ENCODE results near the gene LDB3. TPM values are rescaled to one million over a fixed set of nuclear protein-coding genes. Genes with fewer than 3 reads are reported as not detected.
A peak's percentile ranks its signal among the peaks of the same experiment; 100 is the strongest.

Gene LDB3
- total and polyA plus RNA-seq, 2 of the 4 experiments (the other 2 are of a cell fraction) = 0.36 to 2.6 TPM

GRCh38 chr10:86663576-86664339 is 4.6 kb upstream of the LDB3 start:
- Histone ChIP-seq H2AFZ (replicated peaks; ENCODE audit: low read length, poor library complexity) (peak overlapping the region; percentile 71), H3K4me3 (ENCODE audit: insufficient read depth, low read depth, low read length) (no peak overlapping the region), H3K4me2 (ENCODE audit: low read depth, low read length) (no peak overlapping the region), H3K18ac (ENCODE audit: low read depth, low read length) (no peak overlapping the region), H2AK5ac (ENCODE audit: low read depth, low read length) (no peak overlapping the region; the same call in 1 of the 2 replicates), H3K9me1 (ENCODE audit: insufficient read depth, low read length) (peaks cover 14% of the 10 kb centered on the region), H2BK15ac (ENCODE audit: low read depth, low read length) (no peak overlapping the region), H2BK120ac (ENCODE audit: low read depth, low read length) (no peak overlapping the region), H3K36me3 (ENCODE audit: control insufficient read depth, insufficient read depth, low read length) (no peaks in the 10 kb centered on the region), H3K56ac (ENCODE audit: extremely low read depth, insufficient read depth, low read length) (no peak overlapping the region), H3K27ac (ENCODE audit: insufficient read depth, low read length) (no peak overlapping the region), H3K9ac (ENCODE audit: low read depth, low read length) (no peak overlapping the region), H3K9me3 (ENCODE audit: control insufficient read depth, insufficient read depth, low read length) (no peaks in the 10 kb centered on the region), H3K14ac (replicated peaks; ENCODE audit: low read depth, low read length) (no peak overlapping the region), H4K91ac (ENCODE audit: insufficient read depth, low read depth, low read length) (no peak overlapping the region), H4K20me1 (ENCODE audit: insufficient read depth, low read length) (no peaks in the 10 kb centered on the region), H2BK5ac (ENCODE audit: low read depth, low read length, poor library complexity, severe bottlenecking) (no peak overlapping the region), H4K8ac (ENCODE audit: low read depth in 2 of 2, low read length in 2 of 2) (no peak overlapping the region), H2AK9ac (replicated peaks; ENCODE audit: low read depth, low read length, poor library complexity) (peak overlapping the region; percentile 19), H2BK20ac (ENCODE audit: low read depth, low read length) (no peak overlapping the region), H3K27me3 (ENCODE audit: control insufficient read depth, insufficient read depth, low read length) (no peaks in the 10 kb centered on the region), H3K79me1 (ENCODE audit: low read depth in 1 of 2, low read length in 2 of 2) (peaks cover 0 to 3% of the 10 kb centered on the region in 2 experiments; a peak in 2 of 4 replicates), H3K4ac (ENCODE audit: low read depth, low read length) (no peak overlapping the region), H4K5ac (ENCODE audit: low read depth, low read length) (no peak overlapping the region), H3K23ac (ENCODE audit: low read depth, low read length) (no peak overlapping the region), H3K4me1 (ENCODE audit: control insufficient read depth, insufficient read depth, low read length) (peaks cover 24% of the 10 kb centered on the region)
- dilution Hi-C loops (cut with HindIII; ENCODE audit: low sequenced_read_pairs, unreplicated experiment) = no loop called here
- 96% methylated on average over 3 of the region's 10 CpGs; no CpG with 5 or more reads in 1 of the 2 experiments for WGBS, 2 experiments (ENCODE audit: extremely low coverage in 2 of 2, insufficient read length in 1 of 2)
- no peak for DNase-seq
- no peak for ATAC-seq (ENCODE audit: low read depth)
- POLR2A ChIA-PET (ENCODE audit: unreplicated experiment) = no interaction called here
- no peak for TF ChIP-seq POLR2A (IDR thresholded peaks at IDR 0.05; ENCODE audit: low read depth, low read length)
- TF ChIP-seq MAFK (IDR thresholded peaks at IDR 0.05; ENCODE audit: low read depth, low read length) = no peak
- TF ChIP-seq USF2 (IDR thresholded peaks at IDR 0.05; ENCODE audit: low read depth, low read length) = peak; percentile 37; the same call in 1 of the 2 replicates
- TF ChIP-seq BHLHE40 (IDR thresholded peaks at IDR 0.05; ENCODE audit: low read depth, low read length) = 0 out of 2 replicates have a peak, but pooled peaks have one; percentile 20
- intact Hi-C loops (cut with micrococcal nuclease) = no loop called here
- BruUV-seq (replicated peaks) = no TSS peak
- in situ Hi-C loops (cut with MboI; ENCODE audit: low sequenced_read_pairs) = no loop called here
- CTCF ChIA-PET = no interaction called here

Data from IMR-90 (cell line).